ENCODE measurements around the gene RAD1.

The RAD1 gene

DNA sequence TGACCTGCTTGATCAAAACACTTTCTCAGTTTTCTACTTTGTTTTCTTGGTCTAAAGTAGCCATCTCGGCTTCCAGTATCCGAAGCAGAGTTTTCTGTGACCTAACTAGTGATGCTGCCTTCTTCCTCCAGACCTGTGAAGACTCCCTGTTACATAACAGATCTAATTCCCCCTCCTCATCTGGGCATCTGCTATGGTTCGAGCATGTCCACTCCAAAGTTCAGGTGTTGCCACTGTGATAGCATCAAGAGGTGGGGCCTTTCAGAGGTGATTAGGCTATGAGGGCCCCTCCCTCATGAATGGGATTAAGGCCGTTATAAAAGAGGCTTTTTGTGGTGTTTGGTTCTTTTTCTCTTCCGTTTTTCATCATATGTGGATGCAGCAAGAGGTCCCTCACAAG, 56.1 kb downstream of the RAD1 start:
- no peak for DNase-seq

DNA sequence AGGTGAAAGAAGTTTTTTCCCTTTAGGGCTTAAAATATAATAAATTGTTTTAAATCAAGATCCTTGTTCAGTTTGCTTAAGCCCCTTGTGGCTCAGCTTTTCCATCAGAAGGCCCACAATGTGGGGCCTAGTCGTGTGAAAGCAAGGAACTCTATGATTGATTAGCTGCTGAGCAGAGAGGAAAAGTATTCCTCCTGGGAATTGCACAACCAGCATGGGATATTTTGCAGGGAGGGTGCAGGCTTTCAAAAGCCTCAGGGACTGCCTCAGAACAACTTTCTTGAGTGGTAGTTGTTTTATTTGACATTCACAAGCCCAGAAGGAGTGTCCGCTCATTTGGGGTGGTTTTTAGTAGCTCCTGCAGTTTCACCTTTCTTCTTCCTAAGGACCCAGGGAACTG, 56.5 kb downstream of the RAD1 start:
- no peak for DNase-seq

DNA sequence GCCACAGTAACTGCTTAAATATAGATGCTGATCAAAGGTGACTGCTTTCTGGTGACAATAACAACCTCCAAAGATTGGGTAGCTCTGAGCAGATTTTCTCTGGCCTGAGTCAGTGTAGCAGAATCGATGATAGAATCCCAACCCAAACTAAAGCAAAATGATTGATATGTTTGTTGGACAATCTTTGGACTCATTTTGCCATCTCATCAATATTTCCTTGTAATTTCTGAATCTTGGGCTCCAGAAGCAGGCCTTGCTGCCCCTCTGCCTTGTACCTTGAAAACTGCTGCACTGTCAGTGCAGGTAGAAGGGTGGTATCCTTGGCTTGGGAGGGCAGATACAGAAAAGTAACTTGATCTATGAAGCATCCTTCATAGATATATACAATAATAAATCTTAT, 57.4 kb downstream of the RAD1 start:
- no peak for DNase-seq

DNA sequence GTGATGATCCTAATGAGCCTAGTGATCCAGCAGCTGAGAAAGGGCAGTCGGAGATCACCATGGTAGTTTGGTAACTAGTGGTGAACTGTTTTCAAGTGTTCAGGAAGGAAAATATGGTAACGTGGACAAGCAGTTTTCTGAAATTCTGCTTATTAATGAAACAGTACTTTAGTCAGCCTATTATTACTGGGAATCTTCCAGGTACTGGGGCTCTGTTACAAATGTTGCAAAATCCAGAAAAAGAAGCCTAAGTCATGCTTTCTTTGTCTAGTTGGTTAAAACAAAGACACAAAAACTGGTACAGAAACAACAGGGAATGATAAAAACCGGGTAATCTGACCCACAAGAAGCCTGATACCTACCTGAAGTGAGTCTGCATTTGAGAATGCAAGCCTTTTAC, 58.1 kb downstream of the RAD1 start:
- no peak for DNase-seq
